Heart left ventricle (tissue), 13 donors: ENCODE measurements around the gene MB.

Source experiments
- CTCF ChIP-seq, 12 donors: fragments of 200-600 bp; sonication (generic) in 4 of 12; IDR thresholded peaks; one replicate each; pipeline versions ENCODE4 v1.5.0 to v1.8.0; 2018 to 2022; ENCODE audit warnings: antibody characterized with exemption in 12 of 12, mild to moderate bottlenecking in 5 of 12
- POLR2A ChIP-seq, 2 donors: fragments of 450-650 bp; IDR thresholded peaks; one replicate each; pipeline ENCODE4 v1.6.1; 2017; ENCODE audit warnings: antibody characterized with exemption in 2 of 2, mild to moderate bottlenecking in 2 of 2, moderate library complexity in 2 of 2
- donor health status: ischemic (EF 13 %, LVEDD 7.1; RV severe dilation, severe dysfunction).
- donor health status: DM: no; HTN: yes; CAD: no.
- donor health status: DM: no; HTN: no; CAD: no.
- donor health status: ischemic (EF 25% LVEDD 6.9; RV normal size, moderate dysfunction).
- donor health status: ischemic (EF 25% LVEDD 5.7; RV mildly dilated, moderate dysfunction).
- donor health status: ischemic (EF 35%, LVEDD 5.7; RV mildly dilated, moderate dysfunction).
- donor health status: nonischemic (EF 11% LVEDD 7.7; RV severe dilation, severe dysfunction).
- donor health status: DM: yes; HTN: yes; CAD: no.
- donor health status: PGD.
- donor health status: ischemic (EF 29% LVEDD 5.4; RV normal size, mild dysfunction).
- donor health status: nonischemic (EF 23%, LVEDD 6.1; RV moderate dilation, normal function).

GRCh38 chr22:35600476-35600875 is 16.7 kb downstream of the MB start:
- TF ChIP-seq CTCF (IDR thresholded peaks at IDR 0.05) (no peak), POLR2A (IDR thresholded peaks at IDR 0.05) (no peak)
